Natural killer cell (primary cell): ENCODE data around the gene ABTB2. TPM values are rescaled to one million over a fixed set of nuclear protein-coding genes. Genes with fewer than 3 reads are reported as not detected.

ENCODE experiments used
- ATAC-seq, 3 donors: fragments of 150-1000 bp in 2 of 3; fragments of 200-7000 bp in 1 of 3; cut with Tn5 transposase; 1 replicate in 1 of 3; 2 replicates in 2 of 3; pipeline ENCODE4 v1.10.0; 2021; ENCODE audit warnings: mild to moderate bottlenecking in 2 of 3, moderate library complexity in 2 of 3
- DNase-seq, 2 donors: peaks; one replicate each; pipeline versions ENCODE4 v3.0.0 to v3.0.0-alpha.2; 2013 to 2021; ENCODE audit warnings: mixed read lengths in 1 of 2
- H3K27ac ChIP-seq: one replicate; pipeline ENCODE4 v1.5.1; 2013; ENCODE audit warnings: mild to moderate bottlenecking, low read length
- H3K27me3 ChIP-seq: one replicate; pipeline ENCODE4 v1.6.1; 2013; ENCODE audit warnings: low read length; ENCODE audit not compliant: control insufficient read depth, insufficient read depth
- H3K36me3 ChIP-seq: one replicate; pipeline ENCODE4 v1.6.1; 2013; ENCODE audit warnings: low read length; ENCODE audit not compliant: control insufficient read depth, insufficient read depth
- H3K4me1 ChIP-seq: one replicate; pipeline ENCODE4 v1.6.1; 2013; ENCODE audit warnings: low read length; ENCODE audit not compliant: control insufficient read depth, insufficient read depth
- H3K4me3 ChIP-seq: one replicate; pipeline ENCODE4 v1.5.1; 2013; ENCODE audit warnings: low read length
- H3K9me3 ChIP-seq: one replicate; pipeline ENCODE4 v1.6.1; 2013; ENCODE audit warnings: low read length; ENCODE audit not compliant: control insufficient read depth, insufficient read depth
- H3K27ac Mint-ChIP-seq, 2 donors: one replicate each; pipeline ENCODE4 v1.8.0; 2022; ENCODE audit warnings: mild to moderate bottlenecking in 2 of 2, mixed read lengths in 2 of 2, moderate library complexity in 1 of 2
- H3K27me3 Mint-ChIP-seq, 2 donors: one replicate each; pipeline ENCODE4 v1.8.0; 2022; ENCODE audit warnings: low read depth in 2 of 2, mixed read lengths in 2 of 2
- H3K36me3 Mint-ChIP-seq: one replicate; pipeline ENCODE4 v1.8.0; 2022; ENCODE audit warnings: mixed read lengths
- H3K4me1 Mint-ChIP-seq, 2 donors: one replicate each; pipeline ENCODE4 v1.8.0; 2022; ENCODE audit warnings: mixed read lengths in 2 of 2
- H3K4me3 Mint-ChIP-seq: one replicate; pipeline ENCODE4 v1.8.0; 2022; ENCODE audit warnings: mild to moderate bottlenecking, moderate library complexity, mixed read lengths
- H3K9me3 Mint-ChIP-seq, 2 donors: one replicate each; pipeline ENCODE4 v1.8.0; 2022; ENCODE audit warnings: mixed read lengths in 2 of 2
- whole genome bisulfite sequencing: methylation state at CpG from one replicate; pipeline ENCODE4 v1.1.7; 2013; ENCODE audit warnings: missing lambda C conversion rate; ENCODE audit not compliant: insufficient coverage; 5-methylcytosine and 5-hydroxymethylcytosine counted together
- intact Hi-C: fragments of 100-400 bp; cut with micrococcal nuclease; formaldehyde crosslinking; loops from one replicate; pipeline ENCODE4 v1.14.2; 2022
- total RNA-seq, 4 donors: library from RNA; stranded (reverse); fragments of 120-200 nt in 1 of 4; gene quantifications; one replicate each; pipeline versions ENCODE4 v1.2.3 to v1.2.4, GENCODE V29; 2013 to 2022
- TF ChIP-seq, protein P1 (sequence below): fragments of 200-600 bp; IDR thresholded peaks from one replicate; pipeline ENCODE4 v1.8.0; 2022; ENCODE audit warnings: antibody characterized with exemption

ABTB2 gene
- total RNA-seq, 3 donors from 2014 or later (not counting 1 experiment from before 2014, with no cell fraction given), result 0.65 to 1.7 (median 1.1) TPM

DNA sequence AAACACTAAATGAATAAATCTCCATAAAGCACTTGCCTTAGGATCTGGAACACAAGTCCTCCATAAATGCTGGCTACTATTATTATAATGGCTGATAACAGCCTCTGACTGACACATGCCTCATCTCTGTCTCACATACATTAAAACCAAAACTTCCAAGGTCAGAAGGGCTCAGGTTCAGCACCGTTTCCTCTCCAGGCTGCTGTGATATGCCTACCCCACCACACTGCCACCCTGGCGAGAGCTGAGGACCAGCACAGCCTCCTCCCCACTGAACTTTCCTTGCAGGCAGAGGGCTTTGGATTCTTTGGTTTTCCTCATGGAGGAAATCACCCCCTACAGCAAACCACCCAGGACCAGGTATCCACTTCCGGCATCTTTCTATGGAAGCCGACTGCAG, 112.8 kb downstream of the ABTB2 start:
- DNase-seq, result no peak
- Histone ChIP-seq H3K27ac (no peak overlapping the region), H3K4me1 (peaks cover 38% of the 10 kb centered on the region), H3K9me3 (no peaks in the 10 kb centered on the region), H3K27me3 (no peaks in the 10 kb centered on the region), H3K36me3 (no peaks in the 10 kb centered on the region), H3K4me3 (no peak overlapping the region)
- Mint-ChIP-seq H3K36me3 (no peaks in the 10 kb centered on the region), H3K27ac (no peak overlapping the region), H3K4me1 (peaks cover 24 to 29% of the 10 kb centered on the region in 2 donors), H3K27me3 (peaks cover 0 to 3% of the 10 kb centered on the region in 2 donors), H3K9me3 (no peaks in the 10 kb centered on the region), H3K4me3 (no peak overlapping the region)
- intact Hi-C loops, result no loop called here
- TF ChIP-seq, protein P1, sequence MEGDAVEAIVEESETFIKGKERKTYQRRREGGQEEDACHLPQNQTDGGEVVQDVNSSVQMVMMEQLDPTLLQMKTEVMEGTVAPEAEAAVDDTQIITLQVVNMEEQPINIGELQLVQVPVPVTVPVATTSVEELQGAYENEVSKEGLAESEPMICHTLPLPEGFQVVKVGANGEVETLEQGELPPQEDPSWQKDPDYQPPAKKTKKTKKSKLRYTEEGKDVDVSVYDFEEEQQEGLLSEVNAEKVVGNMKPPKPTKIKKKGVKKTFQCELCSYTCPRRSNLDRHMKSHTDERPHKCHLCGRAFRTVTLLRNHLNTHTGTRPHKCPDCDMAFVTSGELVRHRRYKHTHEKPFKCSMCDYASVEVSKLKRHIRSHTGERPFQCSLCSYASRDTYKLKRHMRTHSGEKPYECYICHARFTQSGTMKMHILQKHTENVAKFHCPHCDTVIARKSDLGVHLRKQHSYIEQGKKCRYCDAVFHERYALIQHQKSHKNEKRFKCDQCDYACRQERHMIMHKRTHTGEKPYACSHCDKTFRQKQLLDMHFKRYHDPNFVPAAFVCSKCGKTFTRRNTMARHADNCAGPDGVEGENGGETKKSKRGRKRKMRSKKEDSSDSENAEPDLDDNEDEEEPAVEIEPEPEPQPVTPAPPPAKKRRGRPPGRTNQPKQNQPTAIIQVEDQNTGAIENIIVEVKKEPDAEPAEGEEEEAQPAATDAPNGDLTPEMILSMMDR, result no peak
- ATAC-seq, result no peak
- 81% methylated on average over 4 of the region's 4 CpGs for WGBS

DNA sequence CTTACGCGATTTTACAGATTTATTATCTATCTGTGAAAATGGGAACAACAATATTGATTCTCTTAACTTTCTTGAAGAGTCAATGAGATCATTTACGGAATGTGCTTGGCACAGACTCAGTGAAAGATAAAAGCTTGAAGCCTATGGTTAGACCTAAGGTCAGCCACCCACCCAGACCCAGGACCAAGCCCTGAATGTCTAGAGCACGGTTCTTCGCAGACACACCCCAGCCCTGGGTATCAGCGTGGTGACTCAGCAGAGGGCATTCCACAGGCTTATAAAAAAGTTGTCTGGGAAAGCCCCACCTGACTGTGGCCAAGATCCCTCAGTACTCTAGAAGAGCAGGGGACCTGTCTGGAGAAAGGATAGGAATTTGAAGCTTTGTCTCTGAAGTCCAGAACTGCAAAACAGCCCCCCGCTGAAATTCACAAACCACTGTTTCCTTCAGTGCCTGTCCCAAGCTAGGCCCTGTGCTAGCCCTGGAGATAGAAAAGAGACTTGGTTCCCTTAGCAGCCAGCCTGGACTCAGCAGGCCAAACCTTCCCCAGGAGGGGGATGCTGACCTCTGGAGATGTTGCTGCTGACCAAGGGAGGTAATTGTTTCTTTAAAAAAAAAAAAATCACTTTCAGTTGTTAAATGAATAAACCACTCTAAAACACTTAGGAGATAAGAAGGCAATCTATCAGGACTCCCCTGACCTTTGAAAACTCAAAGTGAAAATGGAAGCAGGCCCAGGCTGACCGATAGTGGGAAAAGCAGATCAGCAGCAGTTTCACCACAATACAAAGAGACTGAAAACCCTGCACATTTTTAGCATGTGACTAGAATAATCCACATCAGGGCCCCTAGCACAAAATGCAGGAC, 114.0 kb downstream of the ABTB2 start:
- Mint-ChIP-seq H3K9me3 (no peaks in the 10 kb centered on the region), H3K27ac (peak overlapping the region in 1 of 2 donors; percentile 33), H3K36me3 (no peaks in the 10 kb centered on the region), H3K27me3 (no peaks in the 10 kb centered on the region), H3K4me1 (peaks cover 12 to 17% of the 10 kb centered on the region in 2 donors), H3K4me3 (no peak overlapping the region)
- Histone ChIP-seq H3K27ac (no peak overlapping the region), H3K9me3 (no peaks in the 10 kb centered on the region), H3K4me1 (peaks cover 26% of the 10 kb centered on the region), H3K27me3 (no peaks in the 10 kb centered on the region), H3K4me3 (no peak overlapping the region), H3K36me3 (no peaks in the 10 kb centered on the region)
- intact Hi-C loops, result no loop called here
- TF ChIP-seq, protein P1, result no peak
- WGBS, result 74% methylated on average over 8 of the region's 8 CpGs
- peak in 1 of 3 donors; percentile 12 for ATAC-seq
- DNase-seq, result no peak

DNA sequence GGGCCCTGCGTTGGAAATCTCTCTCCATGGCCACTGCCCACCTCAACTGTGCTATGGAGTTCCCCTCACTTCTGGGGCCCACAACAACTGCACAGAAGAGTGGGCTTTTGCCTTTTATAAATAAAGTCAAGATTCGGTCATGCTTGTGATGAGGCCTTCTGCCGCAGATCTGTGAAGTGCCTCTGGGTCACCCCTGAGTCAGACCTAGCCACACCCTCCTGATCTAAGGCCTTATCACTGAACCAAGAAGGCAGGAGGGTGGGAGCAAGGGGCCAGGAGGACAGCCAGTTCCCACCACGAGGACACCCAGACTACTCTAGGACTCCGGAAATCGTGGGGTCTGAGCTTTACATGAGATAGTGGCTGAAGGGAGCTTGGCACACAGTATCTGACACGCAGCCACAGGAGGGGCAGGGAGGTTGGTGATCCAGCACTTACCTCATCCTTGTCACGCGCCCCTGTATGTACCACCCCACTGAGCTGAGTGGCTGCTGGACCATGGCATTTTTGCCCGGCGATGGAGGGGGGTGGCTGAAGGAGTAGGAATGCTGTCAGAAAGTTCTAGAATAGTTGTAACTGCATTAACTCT, 115.7 kb downstream of the ABTB2 start:
- Mint-ChIP-seq H3K36me3 (no peaks in the 10 kb centered on the region), H3K4me1 (peaks cover 0 to 4% of the 10 kb centered on the region in 2 donors), H3K27me3 (no peaks in the 10 kb centered on the region), H3K9me3 (no peaks in the 10 kb centered on the region), H3K27ac (no peak overlapping the region), H3K4me3 (no peak overlapping the region)
- H3K27ac ChIP-seq, result no peak overlapping the region
- DNase-seq, result no peak
- ATAC-seq, result no peak
- no peaks in the 10 kb centered on the region for H3K9me3 ChIP-seq
- 86% methylated on average over 11 of the region's 11 CpGs for WGBS
- H3K36me3 ChIP-seq, result no peaks in the 10 kb centered on the region
- peaks cover 17% of the 10 kb centered on the region for H3K4me1 ChIP-seq
- TF ChIP-seq, protein P1, result no peak
- H3K27me3 ChIP-seq, result no peaks in the 10 kb centered on the region
- no peak overlapping the region for H3K4me3 ChIP-seq
- intact Hi-C loops, result no loop called here
